K562 (cell line): ENCODE measurements around the gene KCTD3. TPM values are rescaled to one million over a fixed set of nuclear protein-coding genes. Genes with fewer than 3 reads are reported as not detected.
A peak's percentile ranks its signal among the peaks of the same experiment; 100 is the strongest.

Source experiments
- ATAC-seq: fragments of 200-7000 bp; cut with Tn5 transposase; 3 replicates; pipeline ENCODE4 v1.9.1; 2020; ENCODE audit warnings: moderate library complexity
- BruUV-seq: library from RNA; stranded (reverse); fragments of 400-500 nt; replicated peaks from 2 replicates; lab custom pipeline; 2021; lab: Mats Ljungman, UMichigan
- CTCF ChIA-PET: fragments of 300-600 bp; formaldehyde crosslinking; extraction: SDS; loops from one replicate; lab custom pipeline; 2021; ENCODE audit warnings: low intra/inter-chr PET ratio; lab: Yijun Ruan, JAX
- POLR2A ChIA-PET: fragments of 300-600, 350-650 bp; sonication (Branson Sonifier 250); formaldehyde crosslinking; extraction: SDS; loops from one replicate; lab custom pipeline; 2021; ENCODE audit warnings: antibody characterized with exemption, inconsistent platforms; lab: Yijun Ruan, JAX
- DNase-seq, 4 experiments: peaks; one replicate each; pipeline versions ENCODE4 v3.0.0 to v3.0.0-alpha.2; 2011 to 2018; ENCODE audit warnings: low spot score in 3 of 4, mixed read lengths in 3 of 4; ENCODE audit errors: extremely low read depth in 1 of 4
- FAIRE-seq: peaks from 2 replicates; lab custom pipeline; 2011; peaks lifted over from hg19 to GRCh38; lab: Jason Lieb, UNC
- H2AFZ ChIP-seq: 2 replicates; pipeline ENCODE4 v1.6.0; 2011; ENCODE audit warnings: low read depth, low read length, control low read depth, inconsistent platforms
- H3K27ac ChIP-seq: fragments of 200-600 bp; 3 replicates; pipeline ENCODE4 v1.8.0; 2011; ENCODE audit warnings: low read depth, mild to moderate bottlenecking, control low read depth, inconsistent platforms, low read length, moderate library complexity, mixed read lengths; ENCODE audit errors: extremely low read depth
- H3K27me3 ChIP-seq, 2 experiments: fragments of 300-600 bp in 1 of 2; 2 replicates in 1 of 2; 3 replicates in 1 of 2; pipeline versions ENCODE4 v1.6.0 to v1.8.0; 2011; ENCODE audit warnings: inconsistent platforms in 2 of 2, low read length in 2 of 2, mild to moderate bottlenecking in 1 of 2, mixed read lengths in 1 of 2, moderate library complexity in 1 of 2; ENCODE audit not compliant: control insufficient read depth in 2 of 2, insufficient read depth in 2 of 2
- H3K36me3 ChIP-seq: fragments of 300-600 bp; 3 replicates; pipeline ENCODE4 v1.8.0; 2011; ENCODE audit warnings: mild to moderate bottlenecking, low read length, inconsistent platforms; ENCODE audit not compliant: control insufficient read depth, insufficient read depth
- H3K4me1 ChIP-seq, 2 experiments: fragments of 200-600 bp in 1 of 2; replicated peaks in 1 of 2; 2 replicates in 1 of 2; 3 replicates in 1 of 2; pipeline versions ENCODE4 v1.5.1 to v1.8.0; 2011; ENCODE audit warnings: inconsistent platforms in 2 of 2, low read length in 2 of 2, mild to moderate bottlenecking in 1 of 2, mixed read lengths in 1 of 2, moderate library complexity in 1 of 2; ENCODE audit not compliant: control insufficient read depth in 2 of 2, insufficient read depth in 2 of 2
- H3K4me2 ChIP-seq: 2 replicates; pipeline ENCODE4 v1.6.1; 2011; ENCODE audit warnings: low read length, control low read depth, inconsistent platforms, mixed read lengths; ENCODE audit not compliant: insufficient read depth
- H3K4me3 ChIP-seq: fragments of 200-600 bp; sonication (generic), shearing (Covaris generic); 2 replicates; pipeline ENCODE4 v1.5.1; 2016; ENCODE audit warnings: control low read depth, inconsistent platforms
- H3K79me2 ChIP-seq: fragments of 200-600 bp; 3 replicates; pipeline ENCODE4 v1.8.0; 2011; ENCODE audit warnings: low read length, inconsistent platforms; ENCODE audit not compliant: control insufficient read depth, insufficient read depth
- H3K9ac ChIP-seq, 2 experiments: 2 replicates each; pipeline versions ENCODE4 v1.6.0 to v1.6.1; 2011; ENCODE audit warnings: low read depth in 2 of 2, low read length in 2 of 2, control low read depth in 1 of 2, inconsistent platforms in 1 of 2, mild to moderate bottlenecking in 1 of 2, mixed read lengths in 1 of 2; ENCODE audit not compliant: insufficient read depth in 1 of 2
- H3K9me1 ChIP-seq: one replicate; pipeline ENCODE4 v1.6.0; 2011; ENCODE audit warnings: inconsistent platforms, mild to moderate bottlenecking, low read length, moderate library complexity; ENCODE audit not compliant: control insufficient read depth, insufficient read depth
- H3K9me3 ChIP-seq: replicated peaks from 2 replicates; pipeline ENCODE4 v1.5.1; 2011; ENCODE audit warnings: low read depth, low read length, inconsistent platforms; ENCODE audit not compliant: control insufficient read depth, insufficient read depth
- H4K20me1 ChIP-seq: replicated peaks from 2 replicates; pipeline ENCODE4 v1.6.1; 2011; ENCODE audit warnings: low read length, inconsistent platforms, mixed read lengths; ENCODE audit not compliant: control insufficient read depth, insufficient read depth
- BMI1 ChIP-seq: fragments of 150-350 bp; IDR thresholded peaks from 2 replicates; pipeline ENCODE4 v1.6.1; 2014; ENCODE audit warnings: low read length
- HMBOX1 ChIP-seq: sonication (generic); IDR thresholded peaks from 2 replicates; pipeline ENCODE4 v1.6.1; 2016
- PTTG1 ChIP-seq: fragments of 450-650 bp; IDR thresholded peaks from 2 replicates; pipeline ENCODE4 v1.6.1; 2016; ENCODE audit warnings: low read depth, mild to moderate bottlenecking, missing genetic modification characterization, missing compliant biosample characterization
- RAD51 ChIP-seq: fragments of 450-650 bp; IDR thresholded peaks from 2 replicates; pipeline ENCODE4 v1.7.1; 2016; ENCODE audit warnings: low read depth, mild to moderate bottlenecking, borderline replicate concordance
- RBM39 ChIP-seq: fragments of 200-400 bp; formaldehyde crosslinking; optimal IDR thresholded peaks from 2 replicates; pipeline ENCODE3; 2018; ENCODE audit warnings: low read depth, low read length
- TFE3 ChIP-seq: fragments of 450-650 bp; formaldehyde crosslinking; IDR thresholded peaks from 2 replicates; pipeline ENCODE4 v1.4.0; 2020; ENCODE audit warnings: mild to moderate bottlenecking, mixed read lengths
- USF2 ChIP-seq: sonication (generic); formaldehyde crosslinking; IDR thresholded peaks from 2 replicates; pipeline ENCODE4 v1.5.0; 2020; ENCODE audit warnings: missing genetic modification reagents
- ZNF589 ChIP-seq: fragments of 200-800 bp; sonication (Bioruptor generic); IDR thresholded peaks from 2 replicates; pipeline ENCODE4 v1.6.1; 2016; ENCODE audit warnings: low read depth, missing genetic modification characterization, missing compliant biosample characterization
- WGBS: fragments of 100-300 bp; shearing (Covaris generic); methylation state at CpG from one replicate; pipeline ENCODE4 v1.1.6; 2016; ENCODE audit warnings: low coverage, mixed read lengths; ENCODE audit not compliant: insufficient coverage; ENCODE audit errors: missing lambda C conversion rate; 5-methylcytosine and 5-hydroxymethylcytosine counted together
- in situ Hi-C: fragments of 300-500 bp; cut with MboI; formaldehyde crosslinking; loops from 4 replicates; pipeline ENCODE4 v1.15.0; 2018; ENCODE audit warnings: inconsistent platforms, mixed read lengths
- intact Hi-C: fragments of 100-400 bp; cut with micrococcal nuclease; formaldehyde crosslinking; loops from 2 replicates; pipeline ENCODE4 v1.14.2; 2022
- polyA plus RNA-seq, 8 experiments: library from polyadenylated mRNA; depleted of rRNA in 4 of 8; stranded (reverse) in 5 of 8; unstranded in 3 of 8; fragments of >200 nt; fragmentation: Nextera tagmentation in 2 of 8; fragmentation: Illumina TruSeq in 1 of 8; extraction: Ambion mirVana in 2 of 8; extraction: Trizol in 1 of 8; gene quantifications; 2 replicates each; pipeline versions ENCODE4 v1.2.1 to v1.2.3, GENCODE V29; 2011 to 2014; ENCODE audit warnings: inconsistent platforms in 1 of 8, missing spikeins in 1 of 8
- total RNA-seq, 7 experiments: library from RNA; depleted of rRNA in 6 of 7; stranded (reverse); fragments of >200 nt in 6 of 7; fragmentation: Illumina TruSeq in 2 of 7; extraction: Trizol in 2 of 7; gene quantifications; 2 replicates each; pipeline versions ENCODE4 v1.2.1 to v1.2.3, GENCODE V29; 2011 to 2021; ENCODE audit warnings: low replicate concordance in 1 of 7

KCTD3 gene
- total and polyA plus RNA-seq, 9 of the 15 experiments (the other 6 are each of a cell fraction or from before 2014, with no cell fraction given), result 12.8 to 77.1 (median 44.3) TPM

GRCh38 chr1:215521279-215521678 is 45.8 kb upstream of the KCTD3 start:
- Histone ChIP-seq H3K79me2 (no peaks in the 10 kb centered on the region), H4K20me1 (no peaks in the 10 kb centered on the region), H2AFZ (no peak overlapping the region), H3K36me3 (no peaks in the 10 kb centered on the region), H3K4me2 (no peak overlapping the region), H3K27ac (no peak overlapping the region), H3K27me3 (no peaks in the 10 kb centered on the region), H3K4me1 (no peaks in the 10 kb centered on the region), H3K9me3 (no peaks in the 10 kb centered on the region), H3K9me1 (no peaks in the 10 kb centered on the region)
- 0% methylated on average over 3 of the region's 3 CpGs for WGBS
- DNase-seq (no peak), ATAC-seq (no peak), FAIRE-seq (no peak)
- intact Hi-C loops (loop anchor here (10.0 kb wide), 1 partner anchor 1256 kb away; no protein-coding TSS in a partner anchor), in situ Hi-C loops (loop anchor here (10.0 kb wide), 1 partner anchor 1306 kb away; no protein-coding TSS in a partner anchor)
- BruUV-seq, result no TSS peak
- ChIA-PET CTCF (no interaction called here), POLR2A (no interaction called here)
- no peak for TF ChIP-seq BMI1
- TF ChIP-seq RBM39, result no peak
- TF ChIP-seq ZNF589 (CRISPR knock-in tag), result no peak
- TF ChIP-seq HMBOX1, result no peak
- peak; percentile 80 for TF ChIP-seq TFE3 (CRISPR knock-in tag)
- peak; percentile 29; the same call in 1 of the 2 replicates for TF ChIP-seq RAD51
- no peak for TF ChIP-seq PTTG1 (tag)
- TF ChIP-seq USF2 (CRISPR knock-in tag), result peak; percentile 17; the same call in 1 of the 2 replicates
- TF ChIP-seq, all 486 proteins: peak for 3
- Histone ChIP-seq H3K9ac (no peak overlapping the region), H3K4me3 (no peak overlapping the region)
